Natural killer cell (primary cell): ENCODE data around the gene CAP1. TPM values are rescaled to one million over a fixed set of nuclear protein-coding genes. Genes with fewer than 3 reads are reported as not detected.
A peak's percentile ranks its signal among the peaks of the same experiment; 100 is the strongest.

ENCODE experiments used
- ATAC-seq, 3 donors: fragments of 150-1000 bp in 2 of 3; fragments of 200-7000 bp in 1 of 3; cut with Tn5 transposase; 1 replicate in 1 of 3; 2 replicates in 2 of 3; pipeline ENCODE4 v1.10.0; 2021; ENCODE audit warnings: mild to moderate bottlenecking in 2 of 3, moderate library complexity in 2 of 3
- DNase-seq, 2 donors: peaks; one replicate each; pipeline versions ENCODE4 v3.0.0 to v3.0.0-alpha.2; 2013 to 2021; ENCODE audit warnings: mixed read lengths in 1 of 2
- H3K27ac ChIP-seq: one replicate; pipeline ENCODE4 v1.5.1; 2013; ENCODE audit warnings: mild to moderate bottlenecking, low read length
- H3K27me3 ChIP-seq: one replicate; pipeline ENCODE4 v1.6.1; 2013; ENCODE audit warnings: low read length; ENCODE audit not compliant: control insufficient read depth, insufficient read depth
- H3K36me3 ChIP-seq: one replicate; pipeline ENCODE4 v1.6.1; 2013; ENCODE audit warnings: low read length; ENCODE audit not compliant: control insufficient read depth, insufficient read depth
- H3K4me1 ChIP-seq: one replicate; pipeline ENCODE4 v1.6.1; 2013; ENCODE audit warnings: low read length; ENCODE audit not compliant: control insufficient read depth, insufficient read depth
- H3K4me3 ChIP-seq: one replicate; pipeline ENCODE4 v1.5.1; 2013; ENCODE audit warnings: low read length
- H3K9me3 ChIP-seq: one replicate; pipeline ENCODE4 v1.6.1; 2013; ENCODE audit warnings: low read length; ENCODE audit not compliant: control insufficient read depth, insufficient read depth
- H3K27ac Mint-ChIP-seq, 2 donors: one replicate each; pipeline ENCODE4 v1.8.0; 2022; ENCODE audit warnings: mild to moderate bottlenecking in 2 of 2, mixed read lengths in 2 of 2, moderate library complexity in 1 of 2
- H3K27me3 Mint-ChIP-seq, 2 donors: one replicate each; pipeline ENCODE4 v1.8.0; 2022; ENCODE audit warnings: low read depth in 2 of 2, mixed read lengths in 2 of 2
- H3K36me3 Mint-ChIP-seq: one replicate; pipeline ENCODE4 v1.8.0; 2022; ENCODE audit warnings: mixed read lengths
- H3K4me1 Mint-ChIP-seq, 2 donors: one replicate each; pipeline ENCODE4 v1.8.0; 2022; ENCODE audit warnings: mixed read lengths in 2 of 2
- H3K4me3 Mint-ChIP-seq: one replicate; pipeline ENCODE4 v1.8.0; 2022; ENCODE audit warnings: mild to moderate bottlenecking, moderate library complexity, mixed read lengths
- H3K9me3 Mint-ChIP-seq, 2 donors: one replicate each; pipeline ENCODE4 v1.8.0; 2022; ENCODE audit warnings: mixed read lengths in 2 of 2
- WGBS: methylation state at CpG from one replicate; pipeline ENCODE4 v1.1.7; 2013; ENCODE audit warnings: missing lambda C conversion rate; ENCODE audit not compliant: insufficient coverage; 5-methylcytosine and 5-hydroxymethylcytosine counted together
- intact Hi-C: fragments of 100-400 bp; cut with micrococcal nuclease; formaldehyde crosslinking; loops from one replicate; pipeline ENCODE4 v1.14.2; 2022
- total RNA-seq, 4 donors: library from RNA; stranded (reverse); fragments of 120-200 nt in 1 of 4; gene quantifications; one replicate each; pipeline versions ENCODE4 v1.2.3 to v1.2.4, GENCODE V29; 2013 to 2022
- TF ChIP-seq, protein P1 (sequence below): fragments of 200-600 bp; IDR thresholded peaks from one replicate; pipeline ENCODE4 v1.8.0; 2022; ENCODE audit warnings: antibody characterized with exemption

CAP1 gene
- total RNA-seq, 3 donors from 2014 or later (not counting 1 experiment from before 2014, with no cell fraction given) = 482 to 541 (median 537) TPM

DNA sequence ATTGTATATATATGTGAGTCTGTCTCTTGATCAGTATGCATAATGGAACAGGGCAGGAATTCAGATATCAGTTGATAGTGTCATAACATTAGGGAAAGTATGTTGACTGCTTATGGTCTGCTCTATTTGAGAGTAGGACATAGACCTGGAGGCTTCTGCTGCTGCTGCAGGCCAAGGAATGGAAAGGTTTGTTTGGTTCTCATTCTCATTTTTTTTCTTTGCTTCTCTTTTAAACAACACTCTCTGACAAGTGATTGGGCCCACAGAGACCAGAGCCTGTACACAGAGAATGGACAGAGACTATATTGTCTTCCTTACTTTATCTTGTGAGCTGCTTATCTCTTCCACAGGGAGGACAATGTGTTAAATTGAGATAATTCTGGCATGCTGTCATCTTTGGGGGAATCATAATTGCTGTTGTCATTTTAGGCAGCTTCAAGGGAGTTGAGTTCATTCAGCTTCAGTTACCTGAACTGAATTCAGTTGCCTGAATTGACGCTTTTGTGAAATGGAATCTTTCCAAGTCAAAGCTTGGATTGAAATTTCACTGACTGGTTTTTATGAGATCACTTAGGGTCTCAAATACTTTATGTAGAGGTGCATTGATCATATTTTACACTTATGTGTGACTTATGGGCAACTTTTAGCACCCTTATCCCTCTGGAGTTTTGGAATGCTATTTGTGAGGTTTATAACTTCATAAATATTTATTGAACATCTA lies 16.9 kb downstream of the CAP1 start:
- peaks cover 92 to 97% of the 10 kb centered on the region in 2 donors for H3K4me1 Mint-ChIP-seq
- peak overlapping the region; percentile 85 for H3K4me3 Mint-ChIP-seq
- no peaks in the 10 kb centered on the region for H3K27me3 ChIP-seq
- WGBS = 88% methylated on average over 1 of the region's 1 CpG
- TF ChIP-seq, protein P1, sequence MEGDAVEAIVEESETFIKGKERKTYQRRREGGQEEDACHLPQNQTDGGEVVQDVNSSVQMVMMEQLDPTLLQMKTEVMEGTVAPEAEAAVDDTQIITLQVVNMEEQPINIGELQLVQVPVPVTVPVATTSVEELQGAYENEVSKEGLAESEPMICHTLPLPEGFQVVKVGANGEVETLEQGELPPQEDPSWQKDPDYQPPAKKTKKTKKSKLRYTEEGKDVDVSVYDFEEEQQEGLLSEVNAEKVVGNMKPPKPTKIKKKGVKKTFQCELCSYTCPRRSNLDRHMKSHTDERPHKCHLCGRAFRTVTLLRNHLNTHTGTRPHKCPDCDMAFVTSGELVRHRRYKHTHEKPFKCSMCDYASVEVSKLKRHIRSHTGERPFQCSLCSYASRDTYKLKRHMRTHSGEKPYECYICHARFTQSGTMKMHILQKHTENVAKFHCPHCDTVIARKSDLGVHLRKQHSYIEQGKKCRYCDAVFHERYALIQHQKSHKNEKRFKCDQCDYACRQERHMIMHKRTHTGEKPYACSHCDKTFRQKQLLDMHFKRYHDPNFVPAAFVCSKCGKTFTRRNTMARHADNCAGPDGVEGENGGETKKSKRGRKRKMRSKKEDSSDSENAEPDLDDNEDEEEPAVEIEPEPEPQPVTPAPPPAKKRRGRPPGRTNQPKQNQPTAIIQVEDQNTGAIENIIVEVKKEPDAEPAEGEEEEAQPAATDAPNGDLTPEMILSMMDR = no peak
- no peak for ATAC-seq
- H3K9me3 ChIP-seq = no peaks in the 10 kb centered on the region
- H3K27ac ChIP-seq = peak overlapping the region; percentile 55
- H3K27ac Mint-ChIP-seq = peak overlapping the region; percentile 77 to 95
- no peaks in the 10 kb centered on the region for H3K27me3 Mint-ChIP-seq
- peaks cover 63% of the 10 kb centered on the region for H3K4me1 ChIP-seq
- no peak for DNase-seq
- intact Hi-C loops = loop anchor here (2.0 kb wide), 1 partner anchor 17 kb away; the partner anchor contains the start of gene CAP1
- H3K36me3 Mint-ChIP-seq = no peaks in the 10 kb centered on the region
- no peak overlapping the region for H3K4me3 ChIP-seq
- H3K36me3 ChIP-seq = peaks cover 49% of the 10 kb centered on the region
- no peaks in the 10 kb centered on the region for H3K9me3 Mint-ChIP-seq

DNA sequence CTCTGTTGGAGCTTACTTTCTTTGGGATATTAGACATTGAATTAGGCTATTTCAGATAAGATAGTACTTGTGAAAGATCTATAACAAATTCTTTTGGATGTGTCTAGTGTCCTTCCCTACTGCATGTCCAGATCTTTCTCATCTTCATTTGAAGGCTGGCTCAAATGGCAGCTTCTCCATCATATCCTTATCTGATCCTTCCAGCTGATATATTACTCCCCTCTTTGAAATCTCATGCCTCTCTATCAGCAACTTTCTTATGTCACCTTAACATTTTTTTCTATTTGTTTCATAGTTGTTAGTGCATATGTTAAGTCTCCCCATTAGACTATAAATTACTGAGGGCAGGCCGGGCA lies 17.5 kb downstream of the CAP1 start:
- H3K4me3 Mint-ChIP-seq = peak overlapping the region; percentile 85
- 100% methylated on average over 1 of the region's 1 CpG for WGBS
- ATAC-seq = no peak
- H3K36me3 Mint-ChIP-seq = no peaks in the 10 kb centered on the region
- Histone ChIP-seq H3K27ac (peak overlapping the region; percentile 55), H3K9me3 (no peaks in the 10 kb centered on the region), H3K36me3 (peaks cover 54% of the 10 kb centered on the region), H3K4me1 (peaks cover 66% of the 10 kb centered on the region), H3K4me3 (no peak overlapping the region), H3K27me3 (no peaks in the 10 kb centered on the region)
- H3K27me3 Mint-ChIP-seq = no peaks in the 10 kb centered on the region
- peak overlapping the region; percentile 77 to 95 for H3K27ac Mint-ChIP-seq
- intact Hi-C loops = loop anchor here (2.0 kb wide), 1 partner anchor 17 kb away; the partner anchor contains the start of gene CAP1
- peaks cover 89 to 95% of the 10 kb centered on the region in 2 donors for H3K4me1 Mint-ChIP-seq
- no peak for DNase-seq
- TF ChIP-seq, protein P1 = no peak
- no peaks in the 10 kb centered on the region for H3K9me3 Mint-ChIP-seq

DNA sequence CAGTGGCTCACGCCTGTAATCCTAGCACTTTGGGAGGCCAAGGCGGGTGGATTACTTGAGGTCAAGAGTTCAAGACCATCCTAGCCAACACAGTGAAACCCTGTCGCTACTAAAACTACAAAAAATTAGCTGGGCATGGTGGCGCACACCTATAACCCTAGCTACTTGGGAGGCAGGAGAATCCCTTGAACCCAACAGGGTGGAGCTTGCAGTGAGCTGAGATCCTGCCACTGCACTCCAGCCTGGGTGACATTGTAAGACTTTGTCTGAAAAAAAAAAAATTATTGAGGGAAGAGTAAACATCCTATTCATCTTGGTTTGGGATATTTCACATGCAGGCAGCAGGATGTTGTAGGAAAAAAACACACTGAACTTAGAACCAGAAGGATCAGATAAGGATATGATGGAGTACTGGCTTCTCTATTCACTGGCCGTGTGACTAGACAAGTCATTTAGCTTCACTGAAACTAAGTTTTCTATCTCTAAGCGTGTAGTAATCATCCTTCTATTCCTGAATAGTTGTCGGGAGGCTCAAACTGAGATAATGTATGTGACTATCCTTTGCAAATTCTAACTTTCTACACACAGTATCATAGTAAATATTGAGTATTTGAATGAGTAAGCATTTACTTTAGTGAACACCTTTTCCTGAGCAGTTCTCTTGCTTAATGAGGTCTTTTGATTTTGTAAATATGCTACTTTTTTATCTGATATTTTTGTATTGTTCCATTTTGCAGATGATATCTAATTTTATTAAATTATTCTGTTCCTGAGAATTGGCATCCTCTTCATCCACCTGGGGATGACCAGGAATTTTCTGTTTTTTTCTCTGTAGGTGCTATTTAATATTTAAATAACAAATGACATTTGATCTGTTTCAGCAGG lies 18.2 kb downstream of the CAP1 start:
- Mint-ChIP-seq H3K4me3 (peak overlapping the region; percentile 85), H3K9me3 (no peaks in the 10 kb centered on the region), H3K27me3 (no peaks in the 10 kb centered on the region), H3K36me3 (peaks cover 3% of the 10 kb centered on the region), H3K4me1 (peaks cover 87 to 93% of the 10 kb centered on the region in 2 donors), H3K27ac (peak overlapping the region; percentile 77 to 95)
- Histone ChIP-seq H3K27ac (peak overlapping the region; percentile 55), H3K4me3 (no peak overlapping the region), H3K27me3 (no peaks in the 10 kb centered on the region), H3K36me3 (peaks cover 60% of the 10 kb centered on the region), H3K9me3 (no peaks in the 10 kb centered on the region), H3K4me1 (peaks cover 68% of the 10 kb centered on the region)
- intact Hi-C loops = loop anchor here (2.0 kb wide), 1 partner anchor 18 kb away; the partner anchor contains the start of gene CAP1
- no peak for DNase-seq
- ATAC-seq = no peak
- WGBS = 83% methylated on average over 5 of the region's 7 CpGs
- TF ChIP-seq, protein P1 = no peak
